ACC112 (cell line): Measurements from ENCODE around the gene TPRG1L.

Source experiments
- H2AFZ ChIP-seq: fragments of 200-600 bp; sonication (generic); one replicate; pipeline ENCODE4 v1.6.0; 2017; ENCODE audit warnings: antibody characterized with exemption, low read length; ENCODE audit not compliant: unreplicated experiment
- H3K27ac ChIP-seq: fragments of 200-600 bp; sonication (generic); 2 replicates; pipeline ENCODE4 v1.5.1; 2014; ENCODE audit warnings: low read depth, mild to moderate bottlenecking, antibody characterized with exemption, low read length, moderate library complexity
- H3K27me3 ChIP-seq: fragments of 200-600 bp; sonication (generic); 2 replicates; pipeline ENCODE4 v1.6.1; 2014; ENCODE audit warnings: mild to moderate bottlenecking, antibody characterized with exemption, low read length, moderate library complexity, mixed read lengths; ENCODE audit not compliant: insufficient read depth
- H3K36me3 ChIP-seq: fragments of 200-600 bp; sonication (generic); 2 replicates; pipeline ENCODE4 v1.6.1; 2016; ENCODE audit warnings: mild to moderate bottlenecking, antibody characterized with exemption, low read length, moderate library complexity, mixed read lengths; ENCODE audit not compliant: insufficient read depth
- H3K4me1 ChIP-seq: fragments of 200-600 bp; sonication (generic); one replicate; pipeline ENCODE4 v1.6.1; 2016; ENCODE audit warnings: low read length, mixed read lengths; ENCODE audit not compliant: insufficient read depth, unreplicated experiment, control insufficient read depth
- H3K4me3 ChIP-seq: fragments of 200-600 bp; sonication (generic); 2 replicates; pipeline ENCODE4 v1.5.1; 2014; ENCODE audit warnings: mild to moderate bottlenecking, low read depth, low read length
- H3K79me2 ChIP-seq: fragments of 200-600 bp; sonication (generic); one replicate; pipeline ENCODE4 v1.6.0; 2016; ENCODE audit warnings: low read length; ENCODE audit not compliant: control insufficient read depth, unreplicated experiment, insufficient read depth

Gene TPRG1L

GRCh38 chr1:3669421-3669821, 44.6 kb downstream of the TPRG1L start:
- H3K27me3 ChIP-seq, result no peaks in the 10 kb centered on the region
- no peaks in the 10 kb centered on the region for H3K36me3 ChIP-seq
- H3K79me2 ChIP-seq, result no peaks in the 10 kb centered on the region
- peaks cover 20% of the 10 kb centered on the region for H3K4me1 ChIP-seq
- no peak overlapping the region for H3K4me3 ChIP-seq
- no peak overlapping the region for H3K27ac ChIP-seq
- no peak overlapping the region for H2AFZ ChIP-seq

DNA sequence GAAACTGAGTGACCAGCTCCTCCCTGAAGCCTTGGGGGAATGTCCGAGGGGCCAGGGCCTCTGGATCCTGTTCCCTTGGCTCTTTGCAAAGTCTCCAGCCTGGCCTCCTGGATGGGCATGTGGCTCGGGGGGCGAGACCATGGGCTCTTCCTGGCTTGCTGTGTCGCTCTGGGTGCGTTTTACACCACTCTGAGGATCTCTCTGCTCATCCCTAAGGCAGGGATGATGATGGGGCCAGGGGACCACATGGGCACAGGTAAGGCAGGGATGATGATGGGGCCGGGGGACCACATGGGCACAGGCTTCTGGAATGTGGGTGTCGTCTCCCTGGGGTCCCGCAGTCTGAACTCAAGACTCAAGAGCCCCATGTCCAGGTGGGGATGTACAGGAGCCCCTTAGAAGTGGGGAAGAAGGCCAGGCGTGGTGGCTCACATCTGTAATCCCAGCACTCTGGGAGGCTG, 45.2 kb downstream of the TPRG1L start:
- Histone ChIP-seq H3K79me2 (no peaks in the 10 kb centered on the region), H3K4me3 (no peak overlapping the region), H3K27ac (no peak overlapping the region), H2AFZ (no peak overlapping the region), H3K27me3 (no peaks in the 10 kb centered on the region), H3K36me3 (no peaks in the 10 kb centered on the region), H3K4me1 (peaks cover 20% of the 10 kb centered on the region)

DNA sequence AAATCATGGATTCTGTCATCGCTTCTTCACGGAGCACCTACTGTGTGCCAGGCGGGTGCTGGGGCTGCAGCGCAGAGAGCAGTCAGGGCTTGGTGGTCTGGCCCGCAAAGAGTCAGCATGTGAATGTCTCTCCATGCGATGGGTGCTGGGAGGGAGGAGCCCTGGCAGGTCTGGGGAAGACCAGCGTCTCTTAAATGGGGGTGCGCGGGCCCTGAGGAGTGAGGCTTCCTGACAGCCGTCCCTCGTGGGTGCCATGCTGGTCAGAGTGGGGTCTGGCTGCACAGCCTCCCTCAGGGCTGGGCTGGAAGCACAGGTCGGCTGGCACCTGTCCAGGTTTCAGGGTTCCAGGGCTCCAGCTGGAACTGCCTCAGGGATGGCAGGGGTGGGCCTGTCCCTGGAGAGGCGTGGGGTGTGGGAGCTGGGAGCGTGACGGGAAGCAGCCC, 46.0 kb downstream of the TPRG1L start:
- no peak overlapping the region for H2AFZ ChIP-seq
- no peaks in the 10 kb centered on the region for H3K36me3 ChIP-seq
- H3K27ac ChIP-seq, result no peak overlapping the region
- H3K27me3 ChIP-seq, result no peaks in the 10 kb centered on the region
- H3K4me1 ChIP-seq, result peaks cover 20% of the 10 kb centered on the region
- no peak overlapping the region for H3K4me3 ChIP-seq
- no peaks in the 10 kb centered on the region for H3K79me2 ChIP-seq

DNA sequence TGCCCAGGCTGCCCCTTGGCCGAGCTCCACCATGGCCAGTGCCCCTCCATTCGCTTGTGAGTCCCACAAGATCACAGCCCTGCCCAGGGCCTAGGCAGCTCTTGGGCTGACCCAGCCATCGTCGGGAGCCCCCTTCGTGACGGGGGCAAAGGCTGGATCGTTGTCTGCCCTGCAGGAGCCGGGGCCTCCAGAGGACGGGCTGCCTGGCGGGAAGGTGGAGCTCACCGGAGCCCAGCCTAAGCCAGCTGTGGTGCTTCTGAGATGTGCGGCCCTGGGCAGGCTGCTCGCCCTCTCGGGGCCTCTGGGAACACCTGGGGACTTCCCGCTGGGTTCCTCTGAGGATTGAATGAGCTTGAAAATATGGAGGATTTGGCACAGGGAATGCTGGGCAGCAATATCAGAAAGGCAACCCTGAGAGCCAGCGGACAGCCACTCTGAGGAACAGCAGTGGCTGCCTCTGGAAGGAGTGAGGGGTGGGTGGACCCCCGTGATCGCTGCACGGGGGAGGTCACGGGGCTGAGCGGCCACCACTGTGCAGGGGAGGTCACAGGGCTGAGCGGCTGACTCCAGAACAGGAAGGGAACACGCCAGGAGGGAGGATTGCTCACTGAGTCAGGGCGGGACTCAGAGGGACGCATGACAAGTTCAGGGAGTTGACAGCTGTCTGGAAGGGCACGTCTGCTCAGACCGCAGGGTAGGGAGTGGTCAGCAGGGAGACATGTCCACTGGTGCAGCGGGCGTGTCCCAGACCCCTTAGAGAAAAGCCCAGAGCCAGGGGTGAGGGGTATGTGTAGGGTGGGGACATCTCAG, 46.8 kb downstream of the TPRG1L start:
- Histone ChIP-seq H3K79me2 (no peaks in the 10 kb centered on the region), H3K36me3 (no peaks in the 10 kb centered on the region), H3K4me3 (no peak overlapping the region), H3K27me3 (no peaks in the 10 kb centered on the region), H3K27ac (no peak overlapping the region), H3K4me1 (peaks cover 15% of the 10 kb centered on the region), H2AFZ (no peak overlapping the region)

GRCh38 chr1:3672231-3672970, 47.6 kb downstream of the TPRG1L start:
- Histone ChIP-seq H3K4me3 (no peak overlapping the region), H3K79me2 (no peaks in the 10 kb centered on the region), H3K27ac (no peak overlapping the region), H3K36me3 (no peaks in the 10 kb centered on the region), H3K4me1 (peaks cover 9% of the 10 kb centered on the region), H2AFZ (no peak overlapping the region), H3K27me3 (no peaks in the 10 kb centered on the region)

DNA sequence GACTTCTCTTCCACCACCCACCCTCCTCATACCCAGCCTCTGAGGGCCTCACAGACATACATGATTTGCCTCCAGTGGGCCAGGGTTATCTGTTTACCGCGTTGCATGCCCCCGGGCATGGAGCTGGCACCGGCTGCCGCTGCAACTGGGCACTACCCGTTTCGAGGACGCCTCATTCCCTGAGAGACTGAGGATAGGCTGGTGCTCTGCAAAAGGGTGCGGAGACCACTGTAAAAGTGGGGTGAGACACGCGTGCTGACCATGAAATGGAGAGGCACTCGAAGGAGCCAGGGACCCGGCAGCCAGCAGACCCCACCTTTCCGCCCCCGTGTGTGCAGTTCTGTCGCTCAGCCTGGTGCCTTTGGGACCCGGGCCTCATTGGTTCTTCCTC, 48.2 kb downstream of the TPRG1L start:
- no peak overlapping the region for H3K4me3 ChIP-seq
- no peaks in the 10 kb centered on the region for H3K36me3 ChIP-seq
- H3K27me3 ChIP-seq, result no peaks in the 10 kb centered on the region
- H3K4me1 ChIP-seq, result peaks cover 9% of the 10 kb centered on the region
- H3K27ac ChIP-seq, result no peak overlapping the region
- no peaks in the 10 kb centered on the region for H3K79me2 ChIP-seq
- H2AFZ ChIP-seq, result no peak overlapping the region

DNA sequence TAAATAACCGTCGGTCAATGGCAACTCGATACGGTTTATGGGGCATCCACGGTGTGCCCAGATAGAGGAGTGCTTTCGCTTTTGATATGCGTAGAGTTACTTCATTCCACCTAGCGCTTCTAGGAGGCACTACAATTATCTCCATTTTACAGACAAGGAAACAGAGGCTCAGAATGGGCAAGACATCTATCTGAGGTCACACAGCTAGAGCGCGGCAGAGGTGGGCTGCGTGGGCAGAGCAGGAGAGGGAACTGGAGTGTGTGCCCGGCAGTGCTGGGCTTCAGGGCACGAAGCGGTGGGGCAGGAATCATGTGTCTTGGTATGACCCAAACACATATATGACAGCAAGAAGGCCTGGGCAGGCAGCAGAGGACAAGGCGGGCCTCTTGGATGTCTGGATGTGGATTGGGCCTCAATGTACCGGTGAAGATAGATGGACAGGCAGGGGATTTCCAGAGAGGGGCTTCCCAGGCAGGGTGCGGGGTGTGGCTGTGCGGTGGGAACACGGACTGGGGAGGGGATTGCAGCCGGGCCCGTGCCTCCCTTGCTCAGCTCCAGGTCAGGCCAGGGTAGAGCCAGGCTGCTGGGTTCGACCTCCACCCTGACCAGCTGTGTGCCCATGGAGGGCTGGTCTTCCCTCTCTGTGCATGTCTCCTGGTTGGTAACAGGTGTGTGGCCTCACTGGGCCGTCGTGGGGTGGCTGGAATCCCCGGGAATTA, 48.7 kb downstream of the TPRG1L start:
- H3K27ac ChIP-seq, result no peak overlapping the region
- H3K4me3 ChIP-seq, result no peak overlapping the region
- no peaks in the 10 kb centered on the region for H3K27me3 ChIP-seq
- no peaks in the 10 kb centered on the region for H3K79me2 ChIP-seq
- peaks cover 7% of the 10 kb centered on the region for H3K4me1 ChIP-seq
- no peak overlapping the region for H2AFZ ChIP-seq
- no peaks in the 10 kb centered on the region for H3K36me3 ChIP-seq

DNA sequence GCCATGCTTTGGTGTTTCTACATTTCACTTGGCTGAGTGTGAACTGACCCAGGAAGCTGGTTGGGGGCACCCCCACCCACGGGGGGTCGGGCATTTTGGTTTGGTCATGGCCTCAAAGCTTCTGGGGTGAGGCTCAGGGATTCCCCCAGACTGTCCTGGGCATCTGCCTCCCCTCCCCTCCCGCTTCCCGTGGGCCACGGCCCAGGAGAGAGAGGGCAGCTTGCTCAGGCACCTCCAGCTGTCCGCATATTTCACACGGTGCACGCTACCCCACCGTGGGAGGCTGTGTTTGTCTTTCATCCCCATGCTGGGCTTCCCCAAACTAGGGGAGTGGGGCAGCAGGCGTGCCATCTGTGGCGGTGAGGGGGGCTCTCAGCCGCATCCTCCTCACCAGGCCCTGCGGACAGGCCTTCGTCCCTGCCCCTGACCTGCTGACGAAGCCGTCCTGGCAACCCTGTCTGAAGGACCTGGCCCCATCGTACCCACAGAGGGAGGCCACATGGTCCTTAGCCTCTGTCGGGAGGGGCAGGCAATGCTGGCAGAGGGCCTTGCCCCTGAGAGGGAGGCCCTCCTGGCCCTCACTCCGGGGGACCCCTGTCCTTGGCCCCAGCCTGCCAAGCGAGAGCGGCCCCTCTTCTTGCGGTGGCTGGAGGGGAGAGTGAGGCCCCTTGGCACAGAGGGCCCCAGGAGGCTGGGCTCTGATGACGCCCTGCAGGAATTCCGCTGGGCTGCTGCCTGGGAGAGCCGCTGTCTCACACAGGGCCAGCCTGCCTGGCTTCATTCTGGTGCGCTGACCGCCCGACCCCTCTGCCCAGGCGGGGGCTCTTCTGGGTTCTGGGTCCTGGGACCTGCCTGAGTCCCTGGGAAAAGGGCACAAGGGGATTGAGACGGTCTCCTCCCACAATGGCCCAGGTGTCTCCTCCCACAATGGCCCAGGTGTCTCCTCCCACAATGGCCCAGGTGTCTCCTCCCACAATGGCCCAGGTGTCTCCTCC, 49.6 kb downstream of the TPRG1L start:
- Histone ChIP-seq H3K4me1 (no peaks in the 10 kb centered on the region), H3K36me3 (no peaks in the 10 kb centered on the region), H3K27ac (no peak overlapping the region), H2AFZ (no peak overlapping the region), H3K27me3 (no peaks in the 10 kb centered on the region), H3K4me3 (no peak overlapping the region), H3K79me2 (no peaks in the 10 kb centered on the region)

DNA sequence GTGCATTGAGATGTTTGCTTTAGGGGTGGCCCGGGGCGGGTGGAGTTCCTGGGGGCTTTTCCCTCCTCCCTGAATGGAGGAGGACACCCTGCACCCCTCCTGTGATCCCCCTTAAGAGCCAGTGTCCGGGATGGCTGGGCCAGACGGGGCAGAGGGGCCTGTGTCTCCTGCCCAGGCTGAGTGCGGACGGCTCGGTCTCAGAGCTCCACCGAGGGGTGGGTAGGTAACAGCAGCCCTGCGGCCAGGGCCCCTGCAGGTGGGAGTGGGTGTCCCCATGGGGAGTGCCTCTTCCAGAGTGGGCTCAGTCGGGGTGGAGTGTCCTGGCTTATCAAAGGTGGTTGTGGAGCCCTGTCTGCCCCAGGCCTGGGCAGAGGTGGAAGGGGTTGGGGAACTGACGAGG, 50.6 kb downstream of the TPRG1L start:
- Histone ChIP-seq H3K4me1 (no peaks in the 10 kb centered on the region), H3K4me3 (no peak overlapping the region), H2AFZ (no peak overlapping the region), H3K79me2 (no peaks in the 10 kb centered on the region), H3K36me3 (no peaks in the 10 kb centered on the region), H3K27me3 (no peaks in the 10 kb centered on the region), H3K27ac (no peak overlapping the region)
